ENCODE results near the gene HSD17B11. TPM values are rescaled to one million over a fixed set of nuclear protein-coding genes. Genes with fewer than 3 reads are reported as not detected.

The HSD17B11 gene
- total and polyA plus RNA-seq, 2 donors (not counting 1 experiment from before 2014, with no cell fraction given), result 26.5 to 62.2 TPM

DNA sequence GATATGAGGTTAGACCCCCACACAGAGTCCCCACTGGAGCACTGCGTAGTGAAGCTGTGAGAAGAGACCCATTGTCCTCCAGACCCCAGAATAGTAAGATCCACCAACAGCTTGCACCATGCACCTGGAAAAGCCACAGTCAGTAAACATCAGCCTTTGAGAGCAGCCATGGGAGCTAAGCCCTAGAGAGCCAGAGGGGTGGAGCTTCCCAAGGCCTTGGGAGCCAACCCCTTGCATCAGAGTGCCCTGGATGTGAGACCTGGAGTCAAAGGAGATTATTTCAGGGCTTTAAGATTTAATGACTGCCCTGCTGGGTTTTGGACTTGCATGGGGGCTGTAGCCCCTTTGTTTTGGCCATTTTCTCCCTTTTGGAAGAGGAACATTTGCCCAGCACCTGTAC, 104.0 kb downstream of the HSD17B11 start:
- no peak for ATAC-seq (ENCODE audit: low read depth)

More for the DNA sequence above, 104.0 kb downstream of the HSD17B11 start:
- H3K9me3 ChIP-seq (ENCODE audit: control extremely low read depth in 1 of 3, control insufficient read depth in 2 of 3, insufficient read depth in 1 of 3, low read length in 2 of 3), result peaks cover 1 to 27% (median 16%) of the 10 kb centered on the region in 3 donors
- peaks cover 21% of the 10 kb centered on the region for H3K9me3 Mint-ChIP-seq (ENCODE audit: insufficient read depth)
- POLR2A ChIA-PET, result no interaction called here
- H3K4me2 ChIP-seq (replicated peaks; ENCODE audit: low read depth, low read length, poor library complexity, severe bottlenecking), result no peak overlapping the region
- intact Hi-C loops (cut with micrococcal nuclease), result no loop called here
- WGBS (ENCODE audit: insufficient coverage), result 100% methylated on average over 1 of the region's 1 CpG
- H3K27me3 ChIP-seq (replicated peaks in 1 of 4; ENCODE audit: control extremely low read depth in 1 of 4, control insufficient read depth in 3 of 4, insufficient read depth in 4 of 4, low read length in 3 of 4), result peaks cover 0 to 2% (median 0%) of the 10 kb centered on the region in 4 experiments
- no peak overlapping the region for H3K4me3 ChIP-seq (ENCODE audit: control extremely low read depth in 1 of 5, extremely low read depth in 1 of 5, insufficient read depth in 1 of 5, low read depth in 2 of 5, low read length in 4 of 5)
- H3K4me3 Mint-ChIP-seq, result no peak overlapping the region
- TF ChIP-seq, protein P1, sequence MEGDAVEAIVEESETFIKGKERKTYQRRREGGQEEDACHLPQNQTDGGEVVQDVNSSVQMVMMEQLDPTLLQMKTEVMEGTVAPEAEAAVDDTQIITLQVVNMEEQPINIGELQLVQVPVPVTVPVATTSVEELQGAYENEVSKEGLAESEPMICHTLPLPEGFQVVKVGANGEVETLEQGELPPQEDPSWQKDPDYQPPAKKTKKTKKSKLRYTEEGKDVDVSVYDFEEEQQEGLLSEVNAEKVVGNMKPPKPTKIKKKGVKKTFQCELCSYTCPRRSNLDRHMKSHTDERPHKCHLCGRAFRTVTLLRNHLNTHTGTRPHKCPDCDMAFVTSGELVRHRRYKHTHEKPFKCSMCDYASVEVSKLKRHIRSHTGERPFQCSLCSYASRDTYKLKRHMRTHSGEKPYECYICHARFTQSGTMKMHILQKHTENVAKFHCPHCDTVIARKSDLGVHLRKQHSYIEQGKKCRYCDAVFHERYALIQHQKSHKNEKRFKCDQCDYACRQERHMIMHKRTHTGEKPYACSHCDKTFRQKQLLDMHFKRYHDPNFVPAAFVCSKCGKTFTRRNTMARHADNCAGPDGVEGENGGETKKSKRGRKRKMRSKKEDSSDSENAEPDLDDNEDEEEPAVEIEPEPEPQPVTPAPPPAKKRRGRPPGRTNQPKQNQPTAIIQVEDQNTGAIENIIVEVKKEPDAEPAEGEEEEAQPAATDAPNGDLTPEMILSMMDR (IDR thresholded peaks at IDR 0.05), result no peak
- no peak for TF ChIP-seq EZH2 (IDR thresholded peaks at IDR 0.05; ENCODE audit: borderline replicate concordance, insufficient read depth, low read depth, low read length, poor library complexity, severe bottlenecking)
- H2AFZ ChIP-seq (ENCODE audit: insufficient read depth, low read depth, low read length, poor library complexity, severe bottlenecking), result no peak overlapping the region
- no peaks in the 10 kb centered on the region for H3K27me3 Mint-ChIP-seq
- H3K79me2 ChIP-seq (ENCODE audit: control insufficient read depth, insufficient read depth, low read length), result no peaks in the 10 kb centered on the region
- no peak for DNase-seq
- no peaks in the 10 kb centered on the region for H3K4me1 Mint-ChIP-seq
- H3K27ac ChIP-seq (ENCODE audit: low read length in 2 of 2), result no peak overlapping the region
- CTCF ChIA-PET, result no interaction called here
- H3K36me3 ChIP-seq (replicated peaks in 1 of 2; ENCODE audit: control extremely low read depth in 1 of 2, control insufficient read depth in 1 of 2, extremely low read depth in 1 of 2, insufficient read depth in 2 of 2, low read length in 1 of 2), result no peaks in the 10 kb centered on the region
- H4K20me1 ChIP-seq (ENCODE audit: control insufficient read depth, insufficient read depth, low read length, poor library complexity, severe bottlenecking), result no peaks in the 10 kb centered on the region
- no peak overlapping the region for H3K27ac Mint-ChIP-seq
- H3K9ac ChIP-seq (ENCODE audit: low read length), result no peak overlapping the region
- H3K4me1 ChIP-seq (ENCODE audit: control insufficient read depth in 2 of 2, insufficient read depth in 2 of 2, low read length in 2 of 2), result no peaks in the 10 kb centered on the region

Small RNA genes within 50 kb of the gene (small RNA-seq; reads per million reads assigned to genes)
- gene MIR5705 (ENCODE audit: insufficient read length, low read depth, low replicate concordance) (not detected), gene RN7SL681P (ENCODE audit: insufficient read length, low read depth, low replicate concordance) (not detected)

Other genes with a start within 250 kb of the HSD17B11 start
- 12.4 and 14.3 TPM in 2 replicates for gene KLHL8, start 170.6 kb downstream of the HSD17B11 start, total RNA-seq
- gene KLHL8, start 170.6 kb downstream of the HSD17B11 start, polyA plus RNA-seq, result 2.3 and 4.3 TPM in 2 replicates
- 0.32 and 0.39 TPM in 2 replicates for gene HSD17B13, start 68.3 kb downstream of the HSD17B11 start, total RNA-seq
- 0.46 and 0.63 TPM in 2 replicates for gene HSD17B13, start 68.3 kb downstream of the HSD17B11 start, polyA plus RNA-seq
- 17.5 and 21.5 TPM in 2 replicates for gene NUDT9, start 31.4 kb upstream of the HSD17B11 start, total RNA-seq
- 10.0 and 14.4 TPM in 2 replicates for gene NUDT9, start 31.4 kb upstream of the HSD17B11 start, polyA plus RNA-seq
- gene SPARCL1, start 138.2 kb upstream of the HSD17B11 start, total RNA-seq, result not detected in 2 replicates
- not detected in 2 replicates for gene SPARCL1, start 138.2 kb upstream of the HSD17B11 start, polyA plus RNA-seq
- not detected in 2 replicates for gene DSPP, start 217.3 kb upstream of the HSD17B11 start, total RNA-seq
- gene DSPP, start 217.3 kb upstream of the HSD17B11 start, polyA plus RNA-seq, result not detected in 2 replicates